ENCODE results near the gene GGA2.
"Not testable (repeated sequence)": the region's sequence is repeated elsewhere in the genome, so short reads cannot be mapped to it uniquely, and the experiment has no call there.

Gene GGA2

GRCh38 chr16:23523876-23524385 is 13.6 kb upstream of the GGA2 start:
- DNase-seq = no peak

DNA sequence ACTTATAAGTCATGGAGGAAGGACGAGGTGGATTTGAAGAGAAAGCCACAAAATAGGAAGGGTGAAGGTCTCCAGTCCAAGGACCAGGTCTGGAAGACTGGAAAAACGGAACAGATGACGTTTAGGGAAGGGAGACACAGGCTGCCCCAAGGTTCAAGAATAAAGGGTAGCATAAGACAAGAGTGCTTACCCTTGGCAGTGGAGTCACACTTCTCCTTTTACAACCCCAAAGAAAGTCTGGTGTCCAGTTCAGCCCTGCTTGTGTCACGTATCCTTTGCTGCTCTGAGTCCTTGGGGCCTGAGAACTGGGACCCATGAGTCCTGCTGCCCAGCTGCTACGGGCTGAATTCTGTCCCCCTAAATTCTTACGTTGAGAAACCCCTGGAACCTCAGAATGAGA is 13.0 kb upstream of the GGA2 start:
- no peak for DNase-seq

DNA sequence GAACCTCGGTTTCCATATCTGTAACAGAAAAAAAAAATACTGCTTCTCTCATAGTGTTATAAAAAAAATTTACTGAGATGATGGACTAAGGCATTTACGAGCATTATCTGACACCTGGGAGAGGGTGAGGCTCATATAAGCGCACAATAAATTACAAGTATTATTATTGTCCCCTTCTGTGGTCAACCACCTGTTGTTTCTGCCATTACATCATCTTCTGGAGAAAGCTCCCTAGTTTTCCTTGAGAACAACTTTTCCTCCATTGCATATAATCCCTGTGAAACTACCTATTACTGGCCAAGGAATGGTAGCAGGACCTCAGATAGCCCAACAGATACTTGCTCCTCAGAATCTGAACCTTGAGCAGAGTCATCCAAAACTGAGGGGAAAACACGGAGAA is 11.7 kb upstream of the GGA2 start:
- DNase-seq = no peak

DNA sequence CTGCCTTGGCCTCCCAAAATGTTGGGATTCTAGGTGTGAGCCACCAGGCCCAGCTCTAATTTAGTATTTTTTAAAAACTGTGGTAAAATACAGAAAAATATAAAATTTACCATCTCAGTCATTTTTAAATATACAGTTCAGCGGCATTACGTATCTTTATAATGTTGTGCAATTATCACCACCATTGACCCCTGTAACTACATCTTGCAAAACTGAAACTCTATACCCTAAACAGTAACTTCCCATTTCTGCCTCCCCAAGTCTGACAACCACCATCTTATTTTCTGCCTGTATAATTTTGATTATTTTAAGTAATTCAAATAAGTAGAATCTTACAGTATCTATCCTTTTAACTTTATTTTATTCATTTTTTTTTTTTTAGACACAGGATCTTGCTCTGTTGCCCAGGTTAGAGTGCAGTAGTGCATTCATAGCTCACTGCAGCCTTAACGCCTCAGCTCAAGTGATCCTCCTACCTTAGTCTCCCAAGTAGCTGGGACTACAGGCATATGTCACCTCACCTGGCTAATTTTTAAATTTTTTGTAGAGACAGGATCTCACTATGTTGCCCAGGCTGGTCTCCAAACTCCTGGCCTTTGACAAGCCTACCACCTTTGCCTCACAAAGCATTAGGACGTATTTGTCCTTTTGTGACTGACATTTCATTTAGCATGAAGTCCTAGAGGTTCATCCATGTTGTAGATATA is 10.9 kb upstream of the GGA2 start:
- no peak for DNase-seq

GRCh38 chr16:23520500-23520899 is 10.2 kb upstream of the GGA2 start:
- no peak for DNase-seq

DNA sequence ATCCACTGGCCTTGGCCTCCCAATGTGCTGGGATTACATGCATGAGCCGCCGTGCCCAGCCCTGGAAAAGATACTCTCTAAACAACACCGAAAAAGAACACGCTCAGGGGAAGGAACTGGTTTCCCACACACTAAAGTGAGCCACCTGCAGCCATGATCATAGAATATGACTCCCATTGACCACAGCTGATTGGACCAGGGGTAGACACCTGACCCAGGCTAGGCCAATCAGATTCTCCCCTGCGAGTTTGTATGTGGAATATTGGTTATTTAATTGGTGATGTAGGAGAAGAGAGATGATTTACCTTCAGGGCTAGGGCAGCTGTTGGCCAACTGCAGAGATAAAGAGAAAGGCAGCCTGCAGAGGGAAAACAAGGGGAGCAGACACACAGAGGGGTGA is 9.0 kb upstream of the GGA2 start:
- no peak for DNase-seq

DNA sequence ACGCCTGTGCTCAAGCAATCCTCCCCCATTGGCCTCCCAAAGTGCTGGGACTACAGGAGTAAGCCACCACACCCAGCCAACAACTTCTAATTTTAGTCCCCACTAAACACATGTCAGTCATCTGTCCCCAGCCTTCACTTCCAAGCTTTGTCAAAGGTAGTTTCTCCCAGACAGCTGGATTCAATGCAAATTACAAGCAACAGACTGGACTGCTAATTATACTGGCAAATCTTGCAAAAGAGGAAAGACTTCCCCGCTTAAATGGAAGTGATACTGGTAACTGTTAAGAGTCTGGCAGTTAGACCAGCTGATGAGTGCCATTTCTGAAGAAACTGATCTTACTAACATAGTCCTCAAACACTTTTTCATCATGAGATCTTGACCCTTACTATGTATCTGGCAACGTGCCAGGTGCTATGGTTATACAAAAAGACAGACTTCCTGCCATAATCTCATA is 8.2 kb upstream of the GGA2 start:
- DNase-seq = no peak

- DNase-seq = no peak
Observed at GRCh38 chr16:23516366-23517137, 6.3 kb upstream of the GGA2 start.

GRCh38 chr16:23515881-23516280 is 5.6 kb upstream of the GGA2 start:
- no peak for DNase-seq

DNA sequence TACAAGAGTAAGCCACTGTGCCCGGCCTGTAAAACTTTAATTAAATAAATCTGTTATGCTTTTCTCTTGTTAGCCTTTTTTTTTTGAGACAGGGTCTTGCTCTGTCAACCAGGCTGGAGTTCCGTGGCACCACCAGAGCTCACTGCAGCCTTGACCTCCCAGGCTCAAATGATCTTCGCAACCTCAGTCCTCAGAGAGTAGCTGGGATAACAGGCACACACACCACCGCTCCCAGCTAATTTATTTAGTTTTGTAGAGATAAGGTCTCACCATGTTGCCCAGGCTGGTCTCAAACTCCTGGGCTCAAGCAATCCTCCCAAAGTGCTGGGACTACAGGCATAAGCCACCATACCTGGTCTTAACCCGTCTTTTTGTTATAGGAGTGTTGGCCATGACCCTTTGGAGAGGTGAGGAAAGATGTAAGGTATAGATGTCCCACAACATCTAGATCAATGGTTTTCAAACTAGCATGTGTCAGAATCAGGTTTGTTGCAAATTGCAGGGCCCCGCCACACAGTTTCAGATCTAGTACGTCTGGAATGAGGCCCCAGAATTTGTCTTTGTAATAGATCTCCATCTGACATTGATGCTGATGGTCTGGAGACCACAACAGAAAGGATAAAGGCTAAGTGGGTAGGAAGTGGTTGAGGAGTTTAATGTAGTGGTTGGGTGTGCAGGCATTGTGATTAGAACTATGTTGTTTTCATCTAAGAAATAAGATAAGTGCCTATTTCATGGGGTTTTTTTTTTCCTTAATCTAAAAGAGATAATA is 4.3 kb upstream of the GGA2 start:
- peak; percentile 43 for DNase-seq

DNA sequence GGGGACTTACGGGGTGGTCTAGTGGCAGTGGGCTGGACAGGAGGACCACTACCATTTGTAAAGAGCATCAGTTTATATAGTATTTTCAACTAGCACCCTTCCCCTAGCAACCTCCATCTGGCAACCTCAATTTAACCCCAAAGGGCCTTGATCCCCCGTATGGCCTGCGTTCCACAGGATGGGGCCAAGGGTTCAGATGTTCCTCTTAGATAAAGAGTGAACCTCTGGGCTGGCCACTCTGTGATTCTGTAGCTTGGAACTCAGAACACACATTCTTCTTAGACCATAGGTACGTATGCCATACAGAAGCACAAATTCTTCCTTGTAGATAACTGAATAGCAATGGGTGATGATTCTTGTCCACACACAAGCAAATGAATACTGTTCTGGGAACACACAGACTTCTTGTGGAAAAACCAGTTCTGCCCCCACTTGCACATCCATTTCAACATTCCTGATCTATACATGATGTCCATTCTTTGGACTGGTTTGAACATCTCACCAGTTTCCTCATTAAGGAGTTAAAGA is 1.9 kb upstream of the GGA2 start:
- DNase-seq = no peak

- DNase-seq = no peak
Observed at GRCh38 chr16:23511731-23512130, 1.4 kb upstream of the GGA2 start.

DNA sequence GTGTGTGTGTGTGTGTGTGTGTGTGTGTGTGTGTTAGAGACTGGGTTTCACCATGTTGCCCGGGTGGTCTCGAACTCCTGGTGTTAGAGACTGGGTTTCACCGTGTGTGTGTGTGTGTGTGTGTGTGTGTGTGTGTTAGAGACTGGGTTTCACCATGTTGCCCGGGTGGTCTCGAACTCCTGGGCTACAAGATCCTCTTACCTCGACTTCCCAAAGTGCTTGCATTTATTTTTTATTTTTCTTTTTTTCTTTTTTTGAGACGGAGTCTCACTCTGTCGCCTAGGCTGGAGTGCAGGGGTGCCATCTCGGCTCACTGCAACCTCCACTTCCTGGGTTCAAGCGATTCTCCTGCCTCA is 599 bp upstream of the GGA2 start:
- DNase-seq = not testable (repeated sequence)

DNA sequence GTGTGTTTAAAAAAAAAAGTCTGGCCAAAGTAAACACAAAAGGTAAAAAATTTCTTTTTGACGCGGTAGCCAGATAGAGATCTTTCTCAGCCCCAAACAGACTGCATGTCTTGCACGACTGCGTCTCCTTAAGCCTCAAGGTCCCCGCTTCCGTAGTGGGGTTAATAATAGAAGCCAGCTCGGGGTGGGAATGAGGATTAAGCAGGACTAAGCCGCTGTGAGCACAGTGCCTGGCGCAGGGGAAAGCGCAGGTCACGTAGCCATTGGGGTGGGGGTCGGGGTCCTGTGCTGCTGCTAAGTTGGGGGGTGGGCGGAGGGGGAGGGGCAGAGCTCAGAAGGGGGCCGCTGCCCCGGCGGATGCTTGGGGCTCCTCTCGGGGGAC is 521 bp downstream of the GGA2 start:
- DNase-seq = peak; percentile 49

- DNase-seq = no peak
Observed at GRCh38 chr16:23509441-23509754, 896 bp downstream of the GGA2 start.

DNA sequence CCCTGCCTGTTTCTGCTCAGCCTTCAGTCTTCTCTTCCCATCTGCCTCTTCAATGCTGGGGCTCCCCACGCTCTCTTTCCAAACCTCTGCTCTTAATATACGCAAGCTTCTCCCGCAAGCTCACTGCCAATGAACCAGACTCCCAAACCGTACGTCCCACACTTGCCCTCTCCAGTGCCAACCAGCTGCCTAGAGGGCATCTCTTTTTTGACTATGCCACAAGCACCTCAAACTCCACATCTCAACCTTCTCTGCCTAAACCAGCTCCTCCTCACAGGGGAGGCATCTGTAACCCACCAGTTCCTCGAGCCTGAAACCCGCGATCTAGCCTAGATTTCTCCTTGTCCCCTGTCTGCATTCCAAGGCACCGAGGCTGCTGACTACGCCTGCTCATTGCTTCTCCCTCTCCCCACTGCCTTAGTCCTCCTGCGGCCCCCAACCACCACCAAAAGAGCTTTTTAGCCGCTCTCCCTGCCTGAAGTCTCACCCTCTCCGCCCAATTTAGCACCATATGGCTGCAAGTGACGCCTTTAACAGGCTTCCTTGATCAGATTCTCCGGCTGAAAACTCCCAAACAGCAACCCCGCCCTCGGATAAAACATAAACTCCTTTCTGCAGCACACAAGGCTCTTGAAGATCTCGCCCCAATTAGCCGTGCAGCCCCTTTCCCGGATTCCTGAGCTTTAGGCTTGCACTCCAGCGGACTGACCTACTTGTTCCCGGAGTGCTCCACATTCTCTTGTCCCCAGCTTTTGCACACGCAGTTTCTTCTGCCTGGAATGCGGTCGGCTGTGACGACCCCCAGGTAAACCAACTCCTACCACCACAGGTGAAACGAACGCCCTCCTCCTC is 1.5 kb downstream of the GGA2 start:
- no peak for DNase-seq

GRCh38 chr16:23506606-23506994 is 3.7 kb downstream of the GGA2 start:
- no peak for DNase-seq

GRCh38 chr16:23505671-23506605 is 4.4 kb downstream of the GGA2 start:
- DNase-seq = no peak

DNA sequence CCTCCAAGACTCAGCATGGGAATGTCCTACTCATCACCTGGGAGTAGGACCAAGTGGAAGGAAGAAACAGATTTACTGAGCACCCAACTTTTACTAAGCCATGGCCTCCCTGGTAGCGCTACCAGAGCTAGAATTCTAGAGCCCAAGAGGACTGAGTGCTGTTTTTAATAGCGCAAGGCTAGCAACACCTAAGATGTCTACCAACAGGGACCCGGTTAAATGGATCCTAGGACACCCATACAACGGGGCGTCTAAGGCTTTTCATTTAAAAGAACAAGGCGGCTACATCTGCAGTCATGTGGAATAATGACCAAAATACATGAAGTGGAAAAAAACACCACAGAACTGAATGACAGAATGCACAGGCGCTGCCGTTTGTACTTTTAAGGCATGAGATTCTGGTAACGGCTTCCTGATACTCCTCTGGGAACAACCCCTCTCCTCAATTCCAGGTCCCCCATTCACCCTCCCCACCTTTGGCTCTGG is 5.1 kb downstream of the GGA2 start:
- no peak for DNase-seq

DNA sequence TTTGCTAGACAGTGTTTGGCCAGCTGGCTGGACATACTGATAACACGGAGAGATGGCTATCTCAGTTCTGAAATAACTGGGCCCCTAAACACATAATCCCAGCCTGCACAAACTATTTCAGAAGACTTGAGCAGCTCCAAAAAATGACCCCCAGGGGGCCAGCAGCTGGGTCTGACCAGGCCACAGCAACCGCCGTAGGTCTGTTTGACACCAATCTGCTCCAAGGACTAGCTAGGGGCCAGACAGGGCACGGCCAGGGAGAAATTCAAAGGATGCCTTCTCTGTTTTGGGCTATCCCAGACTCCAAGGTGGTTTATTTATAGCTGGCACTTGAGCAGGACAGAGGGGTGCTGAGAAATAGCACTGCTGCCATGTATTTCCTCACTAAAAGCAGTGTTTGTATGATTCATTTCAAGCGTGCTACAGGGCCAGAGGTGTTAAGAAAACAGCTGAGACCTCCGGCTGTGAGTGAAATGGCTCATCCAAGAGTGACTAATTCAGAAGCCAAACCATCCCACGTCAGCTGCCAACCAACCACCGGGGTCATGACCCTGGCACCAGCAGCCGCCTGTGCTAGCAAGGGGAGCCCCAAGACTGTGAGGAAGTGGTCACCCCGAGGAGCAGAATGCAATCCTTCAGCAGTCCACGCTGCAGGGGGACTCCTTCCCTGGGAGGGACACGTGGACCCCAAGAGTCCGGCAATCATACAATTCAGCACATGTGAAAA is 5.7 kb downstream of the GGA2 start:
- DNase-seq = peak; percentile 68

DNA sequence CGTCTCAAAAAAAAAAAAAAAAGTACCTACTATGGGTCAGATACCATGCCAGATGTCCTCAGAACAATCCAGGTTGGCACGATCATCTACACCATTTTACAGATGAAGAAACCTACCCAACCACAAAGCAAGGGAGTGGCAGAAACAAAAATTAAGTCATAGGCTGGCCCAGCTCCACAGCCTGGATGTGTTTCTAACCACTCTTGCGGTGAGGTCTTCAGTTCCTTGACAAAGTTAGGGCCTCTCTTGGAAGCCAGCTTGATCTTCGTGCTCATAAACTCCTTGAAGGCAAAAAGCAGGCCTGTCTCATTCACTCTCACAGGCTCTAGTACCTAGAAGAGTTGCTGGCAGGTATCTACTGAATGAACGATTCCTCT is 6.2 kb downstream of the GGA2 start:
- peak; percentile 11 for DNase-seq

Measured in CD4-positive, alpha-beta T cell treated with Interleukin-17A for 4 hours (primary cell).